Epithelial cell of prostate (primary cell): Measurements from ENCODE around the gene SLC2A4.

ENCODE experiments used
- DNase-seq: peaks from one replicate; pipeline ENCODE4 v3.0.0-alpha.2; 2011; ENCODE audit warnings: low read depth, low spot score
- H3K27ac ChIP-seq: fragments of 450-650 bp; 2 replicates; pipeline ENCODE4 v1.5.1; 2017; ENCODE audit warnings: mild to moderate bottlenecking

Gene SLC2A4

GRCh38 chr17:7262935-7263800 is 18.4 kb upstream of the SLC2A4 start:
- no peak for DNase-seq
- H3K27ac ChIP-seq, result peak overlapping the region; percentile 99

- H3K27ac ChIP-seq, result peak overlapping the region; percentile 99
- no peak for DNase-seq
These were observed 17.8 kb upstream of the SLC2A4 start for GRCh38 chr17:7263801-7264078.

- DNase-seq, result no peak
- H3K27ac ChIP-seq, result peak overlapping the region; percentile 99
These were observed 14.7 kb upstream of the SLC2A4 start for GRCh38 chr17:7266784-7267183.

GRCh38 chr17:7279448-7279847 is 2.1 kb upstream of the SLC2A4 start:
- DNase-seq, result no peak
- peak overlapping the region; percentile 66 for H3K27ac ChIP-seq

- peak overlapping the region; percentile 66 for H3K27ac ChIP-seq
- DNase-seq, result no peak
These were observed 922 bp upstream of the SLC2A4 start for GRCh38 chr17:7280519-7281073.

DNA sequence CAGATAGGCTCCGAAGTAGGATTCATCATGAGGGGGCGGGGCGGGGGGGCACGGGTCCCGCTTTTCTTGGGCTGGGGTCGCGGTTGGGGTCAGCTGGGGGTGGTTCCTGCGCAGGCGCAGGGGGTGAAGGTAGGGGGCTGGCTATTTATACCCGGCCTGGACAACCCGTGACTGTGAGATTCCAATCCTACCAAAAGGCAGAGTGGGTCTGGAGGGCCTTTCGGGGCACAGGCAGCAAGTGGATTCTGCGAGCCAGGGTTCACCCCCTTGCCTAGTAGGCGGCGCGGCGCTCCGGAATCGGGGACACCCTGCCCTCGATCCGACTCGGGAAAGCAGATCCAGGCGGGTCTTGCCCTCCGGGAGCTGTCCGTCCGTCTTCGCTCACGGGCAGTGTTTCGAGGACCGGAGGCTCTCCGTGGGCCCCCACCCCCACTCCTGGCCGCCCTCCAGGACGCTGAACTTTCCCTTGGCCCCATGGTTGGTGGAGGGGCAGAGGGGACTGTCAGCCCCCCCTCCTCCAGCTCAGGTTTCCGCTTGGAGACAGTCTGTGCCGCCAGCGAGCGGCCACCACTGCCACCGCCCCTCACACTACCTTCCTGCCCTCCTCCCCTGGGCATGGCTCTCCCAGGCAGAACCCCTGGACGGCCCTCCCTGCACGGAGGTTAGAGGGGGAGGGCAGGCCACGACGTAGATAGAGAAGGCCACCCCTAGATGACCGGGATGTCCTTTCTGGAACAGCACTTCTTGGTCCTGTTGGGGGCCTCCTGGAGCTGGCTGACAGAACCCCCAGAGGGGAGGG is 634 bp downstream of the SLC2A4 start:
- H3K27ac ChIP-seq, result no peak overlapping the region
- DNase-seq, result no peak

GRCh38 chr17:7282752-7283321 is 1.3 kb downstream of the SLC2A4 start:
- no peak overlapping the region for H3K27ac ChIP-seq
- no peak for DNase-seq

- DNase-seq, result no peak
These were observed 2.1 kb downstream of the SLC2A4 start for GRCh38 chr17:7283471-7284216.

DNA sequence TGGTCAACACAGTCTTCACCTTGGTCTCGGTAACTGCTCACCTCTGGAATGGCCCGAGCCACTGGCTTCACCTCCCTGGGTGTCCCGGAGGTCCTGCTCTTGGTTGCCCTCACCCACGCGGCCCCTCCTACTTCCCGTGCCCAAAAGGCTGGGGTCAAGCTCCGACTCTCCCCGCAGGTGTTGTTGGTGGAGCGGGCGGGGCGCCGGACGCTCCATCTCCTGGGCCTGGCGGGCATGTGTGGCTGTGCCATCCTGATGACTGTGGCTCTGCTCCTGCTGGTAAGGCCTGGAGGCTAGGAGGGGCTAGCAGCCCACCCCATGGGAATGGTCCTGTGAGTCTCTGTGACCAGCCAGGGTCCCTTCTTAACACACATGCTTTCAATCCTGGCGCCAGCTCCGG is 3.4 kb downstream of the SLC2A4 start:
- DNase-seq, result no peak
- no peak overlapping the region for H3K27ac ChIP-seq

More at GRCh38 chr17:7283471-7284216, 2.1 kb downstream of the SLC2A4 start:
- H3K27ac ChIP-seq, result no peak overlapping the region

GRCh38 chr17:7285679-7286078 is 4.2 kb downstream of the SLC2A4 start:
- DNase-seq, result no peak
- H3K27ac ChIP-seq, result no peak overlapping the region

GRCh38 chr17:7289256-7290032 is 7.9 kb downstream of the SLC2A4 start:
- H3K27ac ChIP-seq, result no peak overlapping the region

DNA sequence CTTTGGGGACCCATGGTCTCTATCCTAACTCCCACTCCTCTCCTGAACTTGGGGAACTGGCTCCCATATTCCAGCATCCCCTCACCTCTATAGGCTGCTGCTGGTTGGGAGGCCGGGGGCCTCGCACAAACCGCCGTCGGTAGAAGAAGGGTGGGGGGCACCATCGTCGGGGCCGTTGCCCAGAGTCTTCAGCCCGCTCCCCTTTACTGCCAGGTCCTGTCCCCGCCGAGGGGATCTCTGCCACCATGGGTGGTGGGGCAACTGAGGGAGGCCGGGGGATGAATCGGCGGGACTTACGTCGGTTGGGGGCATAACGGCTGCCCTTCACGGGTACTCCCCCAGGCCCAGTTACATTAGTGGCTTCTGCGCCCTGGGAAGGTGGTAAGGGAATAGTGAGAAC is 8.6 kb downstream of the SLC2A4 start:
- DNase-seq, result no peak
- no peak overlapping the region for H3K27ac ChIP-seq

More at GRCh38 chr17:7289256-7290032, 7.9 kb downstream of the SLC2A4 start:
- no peak for DNase-seq

- DNase-seq, result no peak
- no peak overlapping the region for H3K27ac ChIP-seq
These were observed 9.2 kb downstream of the SLC2A4 start for GRCh38 chr17:7290685-7291084.

DNA sequence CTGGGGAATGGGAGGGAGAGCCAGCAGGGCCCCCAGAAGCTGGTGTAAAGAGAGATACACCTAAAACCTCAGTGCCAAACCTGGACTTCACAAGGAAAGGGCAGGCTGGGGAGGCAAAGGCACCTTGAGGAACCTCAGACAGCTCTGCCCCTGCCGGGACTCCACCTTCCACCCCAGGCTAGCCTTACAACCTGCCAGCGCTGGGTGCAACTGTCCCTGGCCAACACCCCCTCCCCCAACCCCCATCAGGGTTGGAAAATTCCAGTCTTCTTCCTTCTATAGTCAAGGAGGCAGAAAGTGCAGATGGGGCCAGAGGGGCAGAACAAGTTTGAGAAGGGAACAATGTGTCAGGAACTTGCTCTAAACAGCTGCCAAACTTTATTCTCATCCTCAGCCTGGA is 10.7 kb downstream of the SLC2A4 start:
- H3K27ac ChIP-seq, result no peak overlapping the region
- no peak for DNase-seq

DNA sequence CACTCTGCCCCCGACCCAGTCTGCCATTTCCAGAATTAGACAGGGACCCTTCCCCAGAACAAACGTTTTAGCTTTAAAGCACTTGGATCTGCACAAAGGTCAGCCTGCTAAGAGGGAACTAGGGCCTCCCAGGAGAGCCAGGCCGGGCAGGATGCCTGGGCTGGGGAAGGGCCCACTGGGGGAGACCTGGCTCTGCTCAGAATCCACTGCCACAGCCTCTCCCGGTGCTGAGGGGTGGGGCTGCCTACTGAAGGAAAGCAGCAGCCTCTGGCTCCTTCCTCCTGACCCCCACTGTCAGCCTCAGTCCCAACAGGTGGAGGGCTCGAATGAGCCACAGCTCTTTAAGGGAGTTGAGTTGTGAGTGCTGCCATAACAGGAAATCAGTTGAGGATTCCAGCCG is 11.2 kb downstream of the SLC2A4 start:
- DNase-seq, result no peak
- H3K27ac ChIP-seq, result no peak overlapping the region

DNA sequence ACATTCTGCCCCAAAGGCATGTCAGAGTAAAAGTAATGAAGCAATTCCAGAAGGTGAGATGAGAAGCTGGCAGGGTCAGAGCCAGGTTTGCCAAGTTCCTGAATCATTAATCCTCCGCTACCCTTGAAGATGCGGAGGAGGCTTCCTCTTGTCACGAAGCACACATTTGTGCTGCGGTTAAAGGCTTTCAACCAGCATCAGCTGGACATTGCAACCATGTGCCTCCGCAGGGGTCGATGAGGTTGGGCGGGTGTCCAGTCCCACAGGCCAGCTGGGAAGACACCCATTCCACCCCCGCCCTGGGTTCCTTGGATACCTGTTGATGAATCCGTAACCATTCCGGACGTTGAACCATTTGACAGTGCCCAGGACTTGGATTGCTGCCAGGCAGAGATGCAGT is 11.6 kb downstream of the SLC2A4 start:
- no peak for DNase-seq
- no peak overlapping the region for H3K27ac ChIP-seq

- DNase-seq, result no peak
- H3K27ac ChIP-seq, result no peak overlapping the region
These were observed 12.5 kb downstream of the SLC2A4 start for GRCh38 chr17:7293816-7294613.

- no peak within 1 kb of the TSS for H3K27ac ChIP-seq
- no peak for DNase-seq
These were observed 13.2 kb downstream of the SLC2A4 start, which contains the start of gene YBX2 for GRCh38 chr17:7294614-7295153. YBX2 (minus strand) TSS chr17:7294639; CDS start chr17:7294500, 139 bp downstream.
